WTC11 (cell line): Measurements from ENCODE around the gene PTPRU. TPM values are rescaled to one million over a fixed set of nuclear protein-coding genes. Genes with fewer than 3 reads are reported as not detected.
A peak's percentile ranks its signal among the peaks of the same experiment; 100 is the strongest.

Experiments used
- ATAC-seq: fragments of 200-7000 bp; cut with Tn5 transposase; 2 replicates; pipeline ENCODE4 v1.10.0; 2021; ENCODE audit warnings: mild to moderate bottlenecking, moderate library complexity
- CTCF ChIA-PET: fragments of 300-600 bp; sonication (Branson Sonifier 250); formaldehyde crosslinking; loops from one replicate; lab custom pipeline; 2021; ENCODE audit warnings: antibody characterized with exemption; lab: Charles Lee
- POLR2A ChIA-PET: fragments of 350-600 bp; sonication (Branson Sonifier 250); formaldehyde crosslinking; loops from one replicate; lab custom pipeline; 2021; ENCODE audit warnings: antibody characterized with exemption; lab: Charles Lee
- DNase-seq: peaks from one replicate; pipeline ENCODE4 v3.0.0; 2021; ENCODE audit warnings: low spot score
- H3K27ac Mint-ChIP-seq: 2 replicates; pipeline ENCODE4 v1.8.0; 2021; ENCODE audit warnings: mixed read lengths
- H3K27me3 Mint-ChIP-seq: 2 replicates; pipeline ENCODE4 v1.8.0; 2021; ENCODE audit warnings: low read depth, mild to moderate bottlenecking, moderate library complexity, mixed read lengths
- H3K36me3 Mint-ChIP-seq: 2 replicates; pipeline ENCODE4 v1.8.0; 2021; ENCODE audit warnings: mixed read lengths
- H3K4me1 Mint-ChIP-seq: 2 replicates; pipeline ENCODE4 v1.8.0; 2022; ENCODE audit warnings: mixed read lengths
- H3K4me3 Mint-ChIP-seq: 2 replicates; pipeline ENCODE4 v1.8.0; 2021; ENCODE audit warnings: mild to moderate bottlenecking, moderate library complexity, mixed read lengths
- H3K9me3 Mint-ChIP-seq: 2 replicates; pipeline ENCODE4 v1.8.0; 2021; ENCODE audit warnings: mixed read lengths
- AFF4 ChIP-seq: sonication (generic); formaldehyde crosslinking; IDR thresholded peaks from 2 replicates; pipeline ENCODE4 v1.8.1; 2023; ENCODE audit warnings: mild to moderate bottlenecking, missing genetic modification reagents, borderline replicate concordance
- AR ChIP-seq: fragments of 250-450 bp; sonication (Bioruptor Pico); IDR thresholded peaks from 2 replicates; pipeline ENCODE4 v1.9.0; 2021; ENCODE audit warnings: mild to moderate bottlenecking
- ATF2 ChIP-seq: sonication (generic); formaldehyde crosslinking; IDR thresholded peaks from 2 replicates; pipeline ENCODE4 v1.8.1; 2022; ENCODE audit warnings: low read depth, missing genetic modification reagents, borderline replicate concordance
- CBFB ChIP-seq: sonication (generic); formaldehyde crosslinking; IDR thresholded peaks from 2 replicates; pipeline ENCODE4 v1.8.1; 2022; ENCODE audit warnings: mild to moderate bottlenecking, low read depth, missing genetic modification reagents
- CDX4 ChIP-seq: fragments of 250-450 bp; sonication (Bioruptor Pico); IDR thresholded peaks from 2 replicates; pipeline ENCODE4 v1.9.0; 2021; ENCODE audit warnings: moderate library complexity, mild to moderate bottlenecking, inconsistent platforms, borderline replicate concordance
- FOXJ3 ChIP-seq: sonication (generic); formaldehyde crosslinking; IDR thresholded peaks from 2 replicates; pipeline ENCODE4 v1.9.0; 2021; ENCODE audit warnings: missing genetic modification reagents, mild to moderate bottlenecking, borderline replicate concordance
- FOXP1 ChIP-seq: sonication (generic); formaldehyde crosslinking; IDR thresholded peaks from 2 replicates; pipeline ENCODE4 v1.8.0; 2022; ENCODE audit warnings: missing genetic modification reagents, mild to moderate bottlenecking, moderate library complexity, borderline replicate concordance
- NFYB ChIP-seq: sonication (generic); formaldehyde crosslinking; conservative IDR thresholded peaks from 2 replicates; pipeline ENCODE4 v1.8.0; 2022; ENCODE audit warnings: low read depth, missing genetic modification reagents
- NR3C1 ChIP-seq: sonication (generic); formaldehyde crosslinking; conservative IDR thresholded peaks from 2 replicates; pipeline ENCODE4 v1.8.1; 2023; ENCODE audit warnings: low read depth, mild to moderate bottlenecking, missing genetic modification reagents
- RORB ChIP-seq: fragments of 250-450 bp; sonication (Bioruptor Pico); IDR thresholded peaks from 2 replicates; pipeline ENCODE4 v1.9.0; 2021; ENCODE audit warnings: mild to moderate bottlenecking
- SOX15 ChIP-seq: fragments of 250-450 bp; sonication (Bioruptor Pico); IDR thresholded peaks from 2 replicates; pipeline ENCODE4 v1.9.0; 2021; ENCODE audit warnings: mild to moderate bottlenecking
- STAT6 ChIP-seq: sonication (generic); formaldehyde crosslinking; conservative IDR thresholded peaks from 2 replicates; pipeline ENCODE4 v1.8.1; 2023; ENCODE audit warnings: mild to moderate bottlenecking, low read depth, missing genetic modification reagents, moderate library complexity
- TCF7 ChIP-seq: sonication (generic); formaldehyde crosslinking; IDR thresholded peaks from 2 replicates; pipeline ENCODE4 v1.8.0; 2022; ENCODE audit warnings: mild to moderate bottlenecking, low read depth, missing genetic modification reagents, moderate library complexity
- ZNF121 ChIP-seq: sonication (generic); formaldehyde crosslinking; IDR thresholded peaks from 2 replicates; pipeline ENCODE4 v1.8.0; 2023; ENCODE audit warnings: missing genetic modification reagents
- ZNF396 ChIP-seq: fragments of 250-450 bp; sonication (Bioruptor Pico); IDR thresholded peaks from 2 replicates; pipeline ENCODE4 v1.8.0; 2021; ENCODE audit warnings: mild to moderate bottlenecking, moderate library complexity, borderline replicate concordance
- ZNF416 ChIP-seq: fragments of 250-450 bp; sonication (Bioruptor Pico); IDR thresholded peaks from 2 replicates; pipeline ENCODE4 v1.9.0; 2021; ENCODE audit warnings: mild to moderate bottlenecking, inconsistent platforms
- ZNF671 ChIP-seq: fragments of 250-450 bp; sonication (Bioruptor Pico); IDR thresholded peaks from 2 replicates; pipeline ENCODE4 v1.8.0; 2021; ENCODE audit warnings: mild to moderate bottlenecking
- total RNA-seq: library from RNA; stranded (reverse); gene quantifications from 3 replicates; pipeline ENCODE4 v1.2.3, GENCODE V29; 2021

The PTPRU gene
- total RNA-seq, 1 experiment from 2014 or later, result 75.4 TPM

- no peaks in the 10 kb centered on the region for H3K27me3 Mint-ChIP-seq
- TF ChIP-seq ZNF121 (no peak), AFF4 (no peak), ZNF396 (CRISPR knock-in tag) (no peak), CDX4 (CRISPR knock-in tag) (no peak)
- peaks cover 41% of the 10 kb centered on the region for H3K4me1 Mint-ChIP-seq
- no peaks in the 10 kb centered on the region for H3K9me3 Mint-ChIP-seq
- ChIA-PET POLR2A (no interaction called here), CTCF (interaction anchor here (0.5 to 1.7 kb wide), 8 partner anchors 8 to 95 kb away, joined by 3 to 9 read pairs (median 5); partner anchors contain the start of gene PTPRU)
- H3K4me3 Mint-ChIP-seq, result no peak overlapping the region
- H3K27ac Mint-ChIP-seq, result no peak overlapping the region
- H3K36me3 Mint-ChIP-seq, result no peaks in the 10 kb centered on the region
- ATAC-seq, result no peak
- no peak for DNase-seq
Observed at GRCh38 chr1:29245876-29246275, 9.6 kb downstream of the PTPRU start.

GRCh38 chr1:29247044-29247443 lies 10.7 kb downstream of the PTPRU start:
- H3K9me3 Mint-ChIP-seq, result no peaks in the 10 kb centered on the region
- TF ChIP-seq STAT6 (CRISPR knock-in tag) (no peak), RORB (CRISPR knock-in tag) (no peak), NFYB (CRISPR knock-in tag) (no peak), FOXP1 (CRISPR knock-in tag) (no peak), ZNF416 (CRISPR knock-in tag) (no peak)
- CTCF ChIA-PET, result interaction anchor here (1.5 to 2.3 kb wide), 2 partner anchors 78 to 85 kb away, joined by 4 to 7 read pairs; no protein-coding TSS in a partner anchor
- no peak overlapping the region for H3K4me3 Mint-ChIP-seq
- H3K27ac Mint-ChIP-seq, result 0 out of 2 replicates have a peak overlapping the region, but pooled peaks have one; percentile 2
- ATAC-seq (no peak), DNase-seq (no peak)
- no peaks in the 10 kb centered on the region for H3K36me3 Mint-ChIP-seq
- POLR2A ChIA-PET, result no interaction called here
- H3K4me1 Mint-ChIP-seq, result peaks cover 42% of the 10 kb centered on the region
- no peaks in the 10 kb centered on the region; the same call in 1 of the 2 replicates for H3K27me3 Mint-ChIP-seq

- POLR2A ChIA-PET, result no interaction called here
- no peak for ATAC-seq
- Mint-ChIP-seq H3K27me3 (no peaks in the 10 kb centered on the region; the same call in 1 of the 2 replicates), H3K36me3 (no peaks in the 10 kb centered on the region), H3K4me1 (peaks cover 42% of the 10 kb centered on the region), H3K9me3 (no peaks in the 10 kb centered on the region), H3K4me3 (no peak overlapping the region), H3K27ac (peak overlapping the region; percentile 83)
- CTCF ChIA-PET, result interaction anchor here (0.5 to 3.1 kb wide), 5 partner anchors 8 to 84 kb away, joined by 3 to 14 read pairs (median 5); no protein-coding TSS in a partner anchor
- no peak for DNase-seq
- TF ChIP-seq SOX15 (no peak), ATF2 (CRISPR knock-in tag) (no peak), TCF7 (CRISPR knock-in tag) (no peak), AR (CRISPR knock-in tag) (no peak), NR3C1 (CRISPR knock-in tag) (no peak), ZNF671 (CRISPR knock-in tag) (no peak), ZNF121 (no peak), FOXJ3 (CRISPR knock-in tag) (no peak), CBFB (CRISPR knock-in tag) (no peak), FOXP1 (CRISPR knock-in tag) (no peak)
Observed at GRCh38 chr1:29247571-29248273, 11.4 kb downstream of the PTPRU start.
